GM19438 (cell line): ENCODE results near the gene RNF14.
A peak's percentile ranks its signal among the peaks of the same experiment; 100 is the strongest.

Experiments used
- ATAC-seq: cut with Tn5 transposase; IDR thresholded peaks from one replicate; pipeline ENCODE4 v1.9.1; 2021; ENCODE audit warnings: low read depth; ENCODE audit not compliant: unreplicated experiment

The RNF14 gene

GRCh38 chr5:141969783-141970771, 1.2 kb downstream of the RNF14 start:
- ATAC-seq, result peak; percentile 45

GRCh38 chr5:141973871-141974595, 5.1 kb downstream of the RNF14 start:
- ATAC-seq, result no peak

GRCh38 chr5:141976176-141976575, 7.3 kb downstream of the RNF14 start:
- no peak for ATAC-seq

DNA sequence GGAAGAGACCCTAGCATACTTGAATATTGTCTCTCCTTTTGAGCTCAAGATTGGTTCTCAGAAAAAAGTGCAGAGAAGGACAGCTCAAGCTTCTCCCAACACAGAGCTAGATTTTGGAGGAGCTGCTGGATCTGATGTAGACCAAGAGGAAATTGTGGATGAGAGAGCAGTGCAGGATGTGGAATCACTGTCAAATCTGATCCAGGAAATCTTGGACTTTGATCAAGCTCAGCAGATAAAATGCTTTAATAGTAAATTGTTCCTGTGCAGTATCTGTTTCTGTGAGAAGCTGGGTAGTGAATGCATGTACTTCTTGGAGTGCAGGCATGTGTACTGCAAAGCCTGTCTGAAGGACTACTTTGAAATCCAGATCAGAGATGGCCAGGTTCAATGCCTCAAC, 9.5 kb downstream of the RNF14 start:
- ATAC-seq, result no peak

DNA sequence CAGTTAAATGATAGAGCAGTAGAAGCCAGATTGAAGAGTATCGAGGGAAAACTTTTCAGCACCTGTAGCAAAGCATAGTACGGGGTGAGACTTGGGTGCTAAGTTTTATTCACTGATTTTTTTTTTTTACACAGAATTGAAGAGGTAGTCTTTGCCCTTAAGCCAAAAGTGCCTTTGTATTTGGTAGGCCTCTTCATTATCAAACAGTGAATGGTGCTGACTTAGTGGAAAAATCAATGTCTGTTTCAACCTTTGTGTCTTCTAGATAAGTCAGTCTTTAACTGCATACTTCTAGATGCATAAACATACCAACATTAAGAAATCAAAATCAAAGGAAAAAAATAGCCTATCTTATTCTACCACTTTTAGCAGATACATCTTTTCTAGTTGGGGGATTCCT, 13.7 kb downstream of the RNF14 start:
- no peak for ATAC-seq

- ATAC-seq, result no peak
Measured at GRCh38 chr5:141986072-141986471, 17.2 kb downstream of the RNF14 start.

DNA sequence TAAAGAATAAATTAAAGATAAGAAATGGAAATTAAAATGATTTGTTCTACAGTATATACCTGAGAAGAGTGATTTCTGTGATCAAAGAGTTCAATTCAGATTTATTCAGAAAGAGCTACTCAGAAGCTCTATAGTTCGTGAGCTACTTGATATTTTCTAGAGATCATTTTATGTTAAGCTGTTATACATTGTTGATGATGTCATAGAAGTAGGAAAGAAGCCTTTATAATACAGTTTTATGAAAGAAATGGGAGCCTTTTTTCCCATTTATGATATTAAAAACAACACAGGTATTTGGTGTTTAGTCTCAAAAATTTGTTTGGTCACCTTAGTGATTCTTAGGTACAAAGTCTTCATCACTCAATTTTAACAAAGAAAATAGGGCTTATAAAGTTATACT, 20.8 kb downstream of the RNF14 start:
- ATAC-seq, result no peak

DNA sequence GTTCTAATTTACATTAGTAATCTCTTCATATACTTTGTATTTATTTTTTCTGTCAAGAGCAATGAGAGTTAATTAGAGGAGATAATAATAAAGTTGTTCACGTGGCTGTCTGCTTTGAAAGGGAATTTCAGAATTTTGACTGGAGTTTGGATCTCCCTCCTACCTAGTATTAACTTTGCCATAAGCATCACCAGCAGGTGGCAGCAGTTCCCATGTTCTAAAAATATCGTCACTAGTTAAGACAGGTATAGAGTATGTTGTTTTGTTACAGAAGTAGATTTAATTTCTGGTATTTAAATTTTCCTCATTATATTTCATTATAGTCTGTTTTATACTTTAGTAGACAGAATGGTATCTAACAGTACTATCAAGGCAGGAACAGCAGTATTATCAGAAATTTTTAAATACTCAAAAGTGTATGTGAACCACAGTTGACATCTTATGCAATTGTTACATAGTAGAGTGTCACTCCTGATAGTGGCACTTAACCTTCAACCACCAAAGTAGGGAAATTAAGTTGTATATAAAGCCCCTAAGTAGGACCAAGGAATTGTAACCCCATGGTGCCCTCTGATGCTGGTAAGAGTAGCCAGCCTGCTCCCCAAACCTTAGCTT, 23.6 kb downstream of the RNF14 start:
- ATAC-seq, result no peak

- no peak for ATAC-seq
Measured at GRCh38 chr5:141994511-141995136, 25.7 kb downstream of the RNF14 start.

DNA sequence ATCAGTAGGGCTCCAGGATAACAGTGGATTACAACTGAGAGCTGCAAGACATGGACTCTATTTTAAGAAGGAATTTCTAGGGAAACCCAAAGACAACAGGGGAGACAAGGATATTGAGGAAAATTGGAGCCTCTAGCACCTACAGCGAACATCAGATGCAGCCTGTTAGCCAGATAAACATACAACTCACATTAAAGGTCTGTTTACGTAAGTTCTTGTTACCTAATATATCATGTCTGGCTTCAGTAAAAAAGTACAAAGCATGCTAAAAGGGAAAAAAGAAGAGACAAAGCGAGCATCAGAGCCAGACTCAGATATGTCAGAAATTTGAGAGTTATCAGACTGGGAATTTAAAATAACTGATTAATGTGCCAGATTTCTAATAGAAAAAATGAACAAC, 26.8 kb downstream of the RNF14 start:
- ATAC-seq, result no peak

- no peak for ATAC-seq
Measured at GRCh38 chr5:141997358-141997960, 28.6 kb downstream of the RNF14 start.

DNA sequence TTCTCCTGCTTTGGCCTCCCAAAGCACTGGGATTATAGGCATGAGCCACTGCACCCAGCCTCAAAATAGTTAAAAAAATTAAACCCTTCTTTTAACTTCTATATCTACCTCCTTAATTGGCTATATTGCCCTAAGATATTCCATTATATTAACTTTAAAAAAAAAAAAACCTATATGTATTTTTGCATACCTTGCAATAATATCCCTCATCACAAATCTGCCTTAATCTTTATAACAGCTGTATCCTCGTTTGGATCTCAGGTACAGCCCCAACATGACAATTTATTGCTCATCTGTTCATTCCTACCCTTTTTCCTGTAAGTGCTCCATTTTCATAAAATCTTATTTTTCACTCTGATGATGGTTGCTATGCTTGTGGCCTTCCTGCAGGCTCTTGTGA, 31.3 kb downstream of the RNF14 start:
- ATAC-seq, result no peak

DNA sequence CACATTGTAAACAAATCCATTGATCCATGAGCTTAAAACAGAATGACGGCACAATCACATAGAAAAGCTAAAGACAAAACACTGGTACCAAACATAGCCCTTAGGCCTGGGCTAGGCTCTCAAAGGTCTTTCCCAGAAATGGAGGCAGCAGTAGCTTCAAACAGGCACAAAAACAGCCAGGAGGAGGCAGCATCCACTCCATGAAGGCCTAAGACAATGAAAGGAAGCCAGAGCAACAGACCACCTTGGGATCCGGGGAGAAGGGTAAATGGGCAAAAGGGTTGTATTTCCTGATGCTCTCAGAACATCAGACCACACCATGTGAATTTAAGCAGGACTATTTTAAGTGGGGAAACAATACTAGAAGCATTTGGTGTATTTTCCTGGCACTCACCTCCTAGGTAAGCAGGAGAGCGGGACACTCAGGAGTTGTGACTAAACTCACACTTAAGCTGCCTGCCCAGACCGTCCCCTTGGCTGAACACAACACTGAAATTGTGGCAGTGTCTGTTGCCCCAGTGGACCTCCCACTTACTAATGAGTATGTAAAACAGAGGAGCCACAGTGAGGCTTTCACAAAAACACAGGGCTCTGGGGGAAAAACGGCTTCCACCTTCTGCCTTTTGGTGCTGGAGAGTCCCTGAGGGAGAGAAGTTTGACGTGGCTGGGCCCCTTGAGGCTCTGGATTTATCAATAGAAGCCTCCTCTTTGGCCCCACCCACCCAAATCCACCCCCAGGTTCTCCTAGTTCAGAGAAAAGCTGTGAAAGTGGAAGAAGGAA, 32.0 kb downstream of the RNF14 start:
- ATAC-seq, result no peak

- no peak for ATAC-seq
Measured at GRCh38 chr5:142003266-142003800, 34.4 kb downstream of the RNF14 start.

GRCh38 chr5:142006363-142007236, 37.7 kb downstream of the RNF14 start:
- ATAC-seq, result no peak

DNA sequence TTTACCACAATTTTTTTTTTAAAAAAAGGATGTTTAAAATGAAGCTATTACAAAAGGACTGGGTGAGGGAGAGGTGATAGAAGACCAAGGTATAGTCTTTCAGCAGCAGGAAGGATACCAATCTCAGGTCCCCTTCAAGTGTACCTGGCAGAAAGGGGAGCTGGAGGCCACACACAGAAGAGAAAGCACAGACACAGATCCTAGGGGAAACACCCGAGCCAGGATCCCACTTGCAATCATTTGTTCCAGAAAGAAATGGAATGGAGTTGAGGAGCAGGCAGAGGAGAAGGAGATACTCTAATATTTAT, 38.3 kb downstream of the RNF14 start:
- ATAC-seq, result no peak

GRCh38 chr5:142008813-142009212, 39.9 kb downstream of the RNF14 start:
- no peak for ATAC-seq

GRCh38 chr5:142009886-142010285, 41.0 kb downstream of the RNF14 start:
- no peak for ATAC-seq
